Common myeloid progenitor, CD34-positive (primary cell): ENCODE measurements around the gene ADARB1.

Experiments used
- CTCF ChIA-PET: fragments of 350-600 bp; sonication (Branson Sonifier 250); formaldehyde crosslinking; loops from one replicate; lab custom pipeline; 2021; ENCODE audit warnings: antibody characterized with exemption; lab: Charles Lee
- POLR2A ChIA-PET: fragments of 350-600 bp; sonication (Branson Sonifier 250); formaldehyde crosslinking; loops from one replicate; lab custom pipeline; 2021; ENCODE audit warnings: antibody characterized with exemption; lab: Charles Lee
- DNase-seq, 3 donors: peaks; one replicate each; pipeline versions ENCODE4 v3.0.0 to v3.0.0-alpha.2; 2013
- H3K27ac ChIP-seq, 2 experiments: 1 replicate in 1 of 2; 2 replicates in 1 of 2; pipeline ENCODE4 v1.7.0; 2013; ENCODE audit warnings: inconsistent platforms in 2 of 2, low read length in 2 of 2, mild to moderate bottlenecking in 2 of 2, low read depth in 1 of 2, moderate library complexity in 1 of 2; ENCODE audit not compliant: severe bottlenecking in 2 of 2, insufficient read depth in 1 of 2, poor library complexity in 1 of 2
- H3K27me3 ChIP-seq, 5 experiments: replicated peaks in 2 of 5; 1 replicate in 3 of 5; 2 replicates in 2 of 5; pipeline versions ENCODE4 v1.6.1 to v1.7.0; 2013; ENCODE audit warnings: low read length in 4 of 5, mild to moderate bottlenecking in 2 of 5, moderate library complexity in 2 of 5, inconsistent platforms in 1 of 5; ENCODE audit not compliant: insufficient read depth in 5 of 5, control insufficient read depth in 4 of 5
- H3K36me3 ChIP-seq, 4 experiments: 1 replicate in 2 of 4; 2 replicates in 2 of 4; pipeline versions ENCODE4 v1.6.1 to v1.7.0; 2013; ENCODE audit warnings: low read length in 3 of 4, control low read depth in 1 of 4, mild to moderate bottlenecking in 1 of 4; ENCODE audit not compliant: control insufficient read depth in 4 of 4, insufficient read depth in 4 of 4
- H3K4me1 ChIP-seq, 4 experiments: 1 replicate in 3 of 4; 2 replicates in 1 of 4; pipeline versions ENCODE4 v1.6.1 to v1.7.1; 2013; ENCODE audit warnings: low read length in 3 of 4, mild to moderate bottlenecking in 3 of 4, control low read depth in 1 of 4, inconsistent platforms in 1 of 4, moderate library complexity in 1 of 4; ENCODE audit not compliant: control insufficient read depth in 4 of 4, insufficient read depth in 4 of 4; ENCODE audit errors: control extremely low read depth in 1 of 4
- H3K4me3 ChIP-seq, 7 experiments: 1 replicate in 4 of 7; 2 replicates in 3 of 7; pipeline versions ENCODE4 v1.5.1 to v1.7.0; 2013; ENCODE audit warnings: mild to moderate bottlenecking in 7 of 7, low read length in 6 of 7, moderate library complexity in 6 of 7, inconsistent platforms in 2 of 7, low read depth in 2 of 7, control low read depth in 1 of 7; ENCODE audit not compliant: insufficient read depth in 4 of 7, control insufficient read depth in 1 of 7; ENCODE audit errors: extremely low read depth in 1 of 7
- H3K9me3 ChIP-seq, 5 experiments: 1 replicate in 4 of 5; 2 replicates in 1 of 5; pipeline versions ENCODE4 v1.6.1 to v1.7.1; 2013; ENCODE audit warnings: low read length in 4 of 5, mild to moderate bottlenecking in 2 of 5, inconsistent platforms in 1 of 5, low read depth in 1 of 5, moderate library complexity in 1 of 5; ENCODE audit not compliant: control insufficient read depth in 4 of 5, insufficient read depth in 2 of 5; ENCODE audit errors: control extremely low read depth in 1 of 5
- WGBS: methylation state at CpG from one replicate; pipeline ENCODE4 v1.1.5; 2013; ENCODE audit not compliant: insufficient coverage; 5-methylcytosine and 5-hydroxymethylcytosine counted together

ADARB1 gene

DNA sequence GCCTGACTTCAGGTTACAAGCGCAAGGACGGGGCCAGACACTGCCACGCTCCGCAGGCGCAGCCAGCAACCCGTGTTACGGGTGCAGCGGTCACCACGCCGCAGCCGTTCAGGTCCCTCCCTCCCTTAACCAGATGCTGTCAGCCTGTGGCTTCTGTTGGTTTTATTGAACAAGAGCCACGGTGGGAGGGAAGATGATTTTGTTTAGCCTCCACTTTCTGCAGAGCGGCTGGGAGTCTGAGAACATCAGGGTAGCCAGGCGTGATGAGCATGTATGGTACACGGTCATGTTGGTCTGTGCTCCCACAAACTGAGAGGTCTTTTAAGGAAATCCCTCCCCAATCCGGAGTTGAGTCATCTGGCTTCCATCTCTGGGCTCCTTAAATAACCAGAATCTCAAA lies 18.5 kb upstream of the ADARB1 start:
- no peak for DNase-seq
- H3K36me3 ChIP-seq, result no peaks in the 10 kb centered on the region
- 86% methylated on average over 16 of the region's 16 CpGs for WGBS
- ChIA-PET CTCF (no interaction called here), POLR2A (no interaction called here)
- no peaks in the 10 kb centered on the region for H3K4me1 ChIP-seq
- H3K27ac ChIP-seq, result no peak overlapping the region
- no peak overlapping the region for H3K4me3 ChIP-seq
- H3K9me3 ChIP-seq, result no peaks in the 10 kb centered on the region
- peaks cover 0 to 19% (median 11%) of the 10 kb centered on the region in 5 experiments for H3K27me3 ChIP-seq

DNA sequence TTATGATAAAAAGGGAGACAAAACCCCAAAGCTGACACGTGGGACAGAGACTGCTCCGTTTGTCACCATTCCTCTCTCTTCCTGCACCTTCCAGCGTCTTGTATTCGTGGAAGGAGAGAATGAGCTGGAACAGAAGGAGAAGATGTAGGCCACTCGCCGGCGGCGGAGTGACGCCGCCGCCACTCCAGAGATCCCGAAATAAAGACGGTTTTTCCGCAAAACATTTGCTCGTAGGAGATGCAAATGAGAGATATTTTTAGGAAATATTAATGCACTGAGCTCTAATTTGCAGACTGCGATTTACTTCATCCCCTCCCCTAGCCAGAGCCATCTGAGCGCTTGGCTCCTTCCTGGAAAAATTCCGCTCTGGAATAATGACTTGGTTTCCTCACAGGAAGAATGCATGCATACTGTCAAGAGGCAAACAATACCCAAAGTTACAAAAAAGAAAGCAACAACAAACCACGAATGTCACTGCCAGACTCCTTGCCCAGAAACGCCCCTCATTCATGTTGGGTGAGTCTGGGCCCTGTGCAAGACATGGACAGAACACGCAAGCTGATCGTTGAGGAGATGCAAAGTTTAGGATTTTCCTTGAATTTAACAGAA lies 18.0 kb upstream of the ADARB1 start:
- Histone ChIP-seq H3K27ac (no peak overlapping the region), H3K4me1 (no peaks in the 10 kb centered on the region), H3K9me3 (no peaks in the 10 kb centered on the region), H3K4me3 (no peak overlapping the region), H3K27me3 (peaks cover 0 to 19% (median 13%) of the 10 kb centered on the region in 5 experiments), H3K36me3 (no peaks in the 10 kb centered on the region)
- WGBS, result 79% methylated on average over 14 of the region's 22 CpGs
- no peak for DNase-seq
- ChIA-PET CTCF (no interaction called here), POLR2A (no interaction called here)

DNA sequence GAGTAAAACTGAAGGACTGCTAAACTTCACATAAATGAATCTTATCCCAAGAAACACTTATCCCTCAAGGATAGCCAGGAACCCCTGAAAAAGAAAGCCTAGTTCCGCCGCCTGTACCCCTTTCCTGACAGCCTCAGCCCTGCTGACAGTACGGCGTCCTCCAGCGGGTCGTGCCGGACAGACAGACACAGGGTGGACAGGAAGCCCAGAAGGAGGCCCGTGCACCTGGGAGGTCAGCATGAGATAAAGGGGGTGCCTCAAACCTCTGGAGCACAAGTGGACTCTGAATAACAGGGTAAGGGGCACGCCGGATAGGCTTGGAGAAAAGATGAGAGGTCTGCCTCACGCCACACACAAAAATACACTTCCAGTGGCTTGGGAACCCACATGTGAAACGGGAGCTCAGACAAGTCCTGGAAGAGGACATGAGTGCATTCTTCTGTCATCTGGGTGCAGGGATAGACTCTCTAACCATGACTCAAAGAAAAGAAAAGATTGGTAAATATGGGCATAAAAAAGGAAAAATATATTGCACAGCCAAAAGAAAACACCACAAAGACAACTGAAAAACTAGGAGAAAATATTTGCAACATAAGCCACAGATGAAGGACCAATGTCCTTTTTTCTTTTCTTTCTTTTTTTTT lies 17.3 kb upstream of the ADARB1 start:
- Histone ChIP-seq H3K27ac (no peak overlapping the region), H3K9me3 (no peaks in the 10 kb centered on the region), H3K4me3 (no peak overlapping the region), H3K4me1 (no peaks in the 10 kb centered on the region), H3K27me3 (peaks cover 0 to 19% (median 13%) of the 10 kb centered on the region in 5 experiments), H3K36me3 (no peaks in the 10 kb centered on the region)
- WGBS, result 82% methylated on average over 12 of the region's 12 CpGs
- CTCF ChIA-PET, result no interaction called here
- DNase-seq, result no peak
- POLR2A ChIA-PET, result no interaction called here

DNA sequence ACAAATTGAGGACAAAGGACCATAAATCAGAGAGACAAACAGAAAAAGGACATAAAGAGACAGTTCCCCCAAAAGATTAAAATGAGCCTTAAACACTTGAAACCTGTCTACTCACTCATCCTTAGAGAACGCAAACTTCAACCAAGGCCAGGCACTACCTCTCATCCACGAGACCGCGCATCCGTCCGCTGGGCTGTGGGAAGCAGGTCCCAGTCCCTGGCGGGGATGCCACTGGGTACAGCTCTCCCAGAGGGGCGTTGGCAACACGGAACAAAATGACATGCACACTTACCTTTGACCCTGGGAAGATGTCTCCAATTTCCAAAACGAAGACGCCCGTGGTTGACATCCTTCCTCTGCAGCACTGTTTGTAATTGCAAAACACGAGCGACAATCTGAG lies 16.5 kb upstream of the ADARB1 start:
- ChIA-PET CTCF (no interaction called here), POLR2A (no interaction called here)
- no peaks in the 10 kb centered on the region for H3K4me1 ChIP-seq
- no peak overlapping the region for H3K27ac ChIP-seq
- DNase-seq, result no peak
- no peak overlapping the region for H3K4me3 ChIP-seq
- H3K9me3 ChIP-seq, result no peaks in the 10 kb centered on the region
- WGBS, result 83% methylated on average over 13 of the region's 14 CpGs
- peaks cover 0 to 20% (median 13%) of the 10 kb centered on the region in 5 experiments for H3K27me3 ChIP-seq
- H3K36me3 ChIP-seq, result no peaks in the 10 kb centered on the region

DNA sequence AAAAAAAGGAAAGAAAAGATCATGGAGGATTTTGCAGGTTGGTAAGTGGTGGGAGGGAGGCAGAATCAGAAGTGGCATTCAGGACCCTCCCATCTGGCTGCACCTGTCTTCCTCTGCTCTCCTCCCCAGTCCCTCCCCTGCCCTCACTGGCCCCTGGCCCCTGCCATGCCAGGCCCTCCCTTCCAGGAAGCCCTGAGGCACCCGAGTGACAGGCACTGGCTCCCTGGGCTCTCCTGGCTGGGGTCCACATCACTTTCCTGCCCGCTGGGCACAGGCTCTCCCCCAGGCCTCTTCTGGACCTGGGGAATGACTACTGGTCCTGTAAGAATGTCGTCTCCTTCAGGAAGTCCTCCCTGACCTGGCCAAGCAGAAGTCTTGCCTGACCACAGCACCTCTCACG lies 15.3 kb upstream of the ADARB1 start:
- Histone ChIP-seq H3K4me1 (no peaks in the 10 kb centered on the region), H3K9me3 (peaks cover 0 to 4% (median 2%) of the 10 kb centered on the region in 5 experiments), H3K4me3 (no peak overlapping the region), H3K27ac (no peak overlapping the region), H3K36me3 (no peaks in the 10 kb centered on the region), H3K27me3 (peaks cover 0 to 18% (median 13%) of the 10 kb centered on the region in 5 experiments)
- CTCF ChIA-PET, result interaction anchor here (1.2 kb wide), 1 partner anchor 58 kb away, joined by 3 read pairs; no protein-coding TSS in a partner anchor
- POLR2A ChIA-PET, result no interaction called here
- no peak for DNase-seq
- WGBS, result 77% methylated on average over 4 of the region's 4 CpGs

DNA sequence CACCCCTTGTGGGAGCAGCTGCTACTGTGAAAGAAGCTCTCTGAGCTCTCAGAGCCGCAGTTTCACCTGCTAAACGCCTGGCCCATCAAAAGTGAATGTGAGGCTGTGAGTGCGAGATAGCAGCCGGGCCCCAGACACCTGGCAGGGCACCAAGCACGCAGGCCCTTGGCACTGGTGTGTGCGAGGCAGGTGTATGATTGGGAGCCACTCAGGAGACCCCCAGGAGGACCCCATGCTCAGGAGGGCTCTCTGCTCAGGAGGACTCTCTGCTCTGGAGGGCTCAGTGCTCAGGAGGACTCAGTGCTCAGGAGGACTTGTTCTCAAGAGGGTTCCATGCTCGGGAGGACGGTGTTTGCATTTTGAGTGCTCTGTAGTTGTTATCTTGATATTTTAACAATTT lies 14.3 kb upstream of the ADARB1 start:
- no peak for DNase-seq
- H3K36me3 ChIP-seq, result no peaks in the 10 kb centered on the region
- ChIA-PET POLR2A (no interaction called here), CTCF (interaction anchor here (1.2 kb wide), 1 partner anchor 59 kb away, joined by 3 read pairs; no protein-coding TSS in a partner anchor)
- H3K27me3 ChIP-seq, result peaks cover 0 to 18% (median 13%) of the 10 kb centered on the region in 5 experiments
- H3K4me1 ChIP-seq, result no peaks in the 10 kb centered on the region
- H3K27ac ChIP-seq, result no peak overlapping the region
- peaks cover 0 to 4% (median 2%) of the 10 kb centered on the region in 5 experiments for H3K9me3 ChIP-seq
- 94% methylated on average over 6 of the region's 8 CpGs for WGBS
- H3K4me3 ChIP-seq, result no peak overlapping the region

DNA sequence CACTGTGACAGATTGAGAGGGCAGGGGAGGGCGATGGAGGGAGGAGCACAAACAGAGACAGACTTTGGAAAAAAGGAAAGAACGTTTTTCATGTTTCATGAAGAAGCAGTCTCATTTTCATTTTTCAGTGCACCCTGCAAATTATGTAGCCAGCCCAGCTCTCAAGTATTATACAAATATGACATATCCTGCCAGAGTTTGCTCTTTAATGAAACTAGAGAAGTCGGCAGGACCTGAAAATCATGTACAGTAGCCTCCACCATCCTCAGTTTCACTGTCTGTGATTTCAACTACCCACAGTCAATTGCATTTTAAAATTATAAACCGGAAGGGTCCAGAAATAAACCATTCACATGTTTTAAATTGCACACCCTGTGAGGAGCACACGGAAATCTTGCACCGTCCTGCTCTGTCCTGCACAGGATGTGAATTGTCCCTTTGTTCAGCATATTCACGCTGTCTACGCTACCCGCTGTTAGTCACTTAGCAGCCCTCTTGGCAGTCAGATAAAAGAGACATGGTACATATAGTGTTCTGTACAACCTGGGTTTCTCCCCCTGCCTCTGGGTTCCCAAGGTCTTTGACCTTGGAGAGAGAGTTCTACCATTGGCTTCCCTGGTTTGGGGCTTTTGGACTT lies 13.6 kb upstream of the ADARB1 start:
- ChIA-PET CTCF (interaction anchor here (1.1 kb wide), 1 partner anchor 12 kb away, joined by 3 read pairs; no protein-coding TSS in a partner anchor), POLR2A (no interaction called here)

More for the DNA sequence above, 13.6 kb upstream of the ADARB1 start:
- H3K36me3 ChIP-seq, result no peaks in the 10 kb centered on the region
- DNase-seq, result no peak
- peaks cover 0 to 16% (median 13%) of the 10 kb centered on the region in 5 experiments for H3K27me3 ChIP-seq
- H3K4me1 ChIP-seq, result no peaks in the 10 kb centered on the region
- H3K9me3 ChIP-seq, result peaks cover 0 to 4% (median 2%) of the 10 kb centered on the region in 5 experiments
- 96% methylated on average over 7 of the region's 9 CpGs for WGBS
- no peak overlapping the region for H3K27ac ChIP-seq
- H3K4me3 ChIP-seq, result no peak overlapping the region
